H9 (cell line): ENCODE data around the gene NUP35. TPM values are rescaled to one million over a fixed set of nuclear protein-coding genes. Genes with fewer than 3 reads are reported as not detected.

Experiments used
- DNase-seq: peaks from one replicate; pipeline ENCODE4 v3.0.0-alpha.2; 2017
- H2AFZ ChIP-seq: one replicate; pipeline ENCODE4 v1.6.1; 2013; ENCODE audit warnings: mild to moderate bottlenecking, low read length, control low read depth, moderate library complexity
- H2AK5ac ChIP-seq: 2 replicates; pipeline ENCODE4 v1.6.1; 2013; ENCODE audit warnings: low read length, control low read depth, mixed read lengths; ENCODE audit not compliant: insufficient read length
- H2BK120ac ChIP-seq: one replicate; pipeline ENCODE4 v1.6.1; 2013; ENCODE audit warnings: low read depth, mild to moderate bottlenecking, low read length, control low read depth, inconsistent platforms; ENCODE audit not compliant: poor library complexity, severe bottlenecking
- H2BK12ac ChIP-seq: 2 replicates; pipeline ENCODE4 v1.6.1; 2013; ENCODE audit warnings: low read length, control low read depth, mixed read lengths, low read depth; ENCODE audit not compliant: insufficient read length
- H2BK15ac ChIP-seq: 2 replicates; pipeline ENCODE4 v1.6.1; 2013; ENCODE audit warnings: low read depth, low read length, control low read depth
- H2BK20ac ChIP-seq: one replicate; pipeline ENCODE4 v1.6.1; 2013; ENCODE audit warnings: low read depth, mild to moderate bottlenecking, low read length, control low read depth, inconsistent platforms; ENCODE audit not compliant: poor library complexity, severe bottlenecking
- H2BK5ac ChIP-seq: 2 replicates; pipeline ENCODE4 v1.6.1; 2013; ENCODE audit warnings: low read length, control low read depth, mixed read lengths; ENCODE audit not compliant: insufficient read length
- H3K14ac ChIP-seq: 2 replicates; pipeline ENCODE4 v1.6.1; 2013; ENCODE audit warnings: low read length, control low read depth; ENCODE audit not compliant: insufficient read depth
- H3K18ac ChIP-seq: 2 replicates; pipeline ENCODE4 v1.6.1; 2013; ENCODE audit warnings: low read depth, mild to moderate bottlenecking, mixed read lengths, low read length, control low read depth; ENCODE audit not compliant: insufficient read length
- H3K23ac ChIP-seq: 2 replicates; pipeline ENCODE4 v1.6.1; 2013; ENCODE audit warnings: low read length, control low read depth, mixed read lengths, low read depth; ENCODE audit not compliant: insufficient read length
- H3K23me2 ChIP-seq: 2 replicates; pipeline ENCODE4 v1.6.1; 2013; ENCODE audit warnings: low read depth, mild to moderate bottlenecking, mixed read lengths, low read length, control low read depth; ENCODE audit not compliant: insufficient read length, poor library complexity, severe bottlenecking
- H3K27ac ChIP-seq: 2 replicates; pipeline ENCODE4 v1.5.1; 2013; ENCODE audit warnings: low read length, control low read depth, mixed read lengths, low read depth; ENCODE audit not compliant: insufficient read length
- H3K27me3 ChIP-seq: 2 replicates; pipeline ENCODE4 v1.6.1; 2013; ENCODE audit warnings: low read length, control low read depth, inconsistent platforms; ENCODE audit not compliant: insufficient read depth
- H3K4ac ChIP-seq: 2 replicates; pipeline ENCODE4 v1.6.1; 2013; ENCODE audit warnings: low read depth, mild to moderate bottlenecking, control low read depth, inconsistent platforms, low read length, moderate library complexity
- H3K4me1 ChIP-seq: 2 replicates; pipeline ENCODE4 v1.6.1; 2013; ENCODE audit warnings: low read length, control low read depth, inconsistent platforms; ENCODE audit not compliant: insufficient read depth
- H3K4me2 ChIP-seq: 2 replicates; pipeline ENCODE4 v1.6.1; 2013; ENCODE audit warnings: low read length, control low read depth, mixed read lengths; ENCODE audit not compliant: insufficient read length, insufficient read depth
- H3K56ac ChIP-seq: 2 replicates; pipeline ENCODE4 v1.6.1; 2013; ENCODE audit warnings: low read depth, mild to moderate bottlenecking, mixed read lengths, low read length, control low read depth; ENCODE audit not compliant: insufficient read length
- H3K79me1 ChIP-seq: 2 replicates; pipeline ENCODE4 v1.6.1; 2013; ENCODE audit warnings: low read depth, mild to moderate bottlenecking, moderate library complexity, low read length, control low read depth, inconsistent platforms; ENCODE audit not compliant: insufficient read depth, poor library complexity, severe bottlenecking
- H3K79me2 ChIP-seq: 2 replicates; pipeline ENCODE4 v1.6.1; 2013; ENCODE audit warnings: low read length, control low read depth, inconsistent platforms; ENCODE audit not compliant: insufficient read depth
- H3K9ac ChIP-seq: 2 replicates; pipeline ENCODE4 v1.6.1; 2013; ENCODE audit warnings: low read length, control low read depth, mixed read lengths; ENCODE audit not compliant: insufficient read length; ENCODE audit errors: extremely low read depth
- H3K9me3 ChIP-seq: one replicate; pipeline ENCODE4 v1.6.1; 2013; ENCODE audit warnings: low read depth, low read length, inconsistent platforms; ENCODE audit not compliant: control insufficient read depth
- H3T11ph ChIP-seq: one replicate; pipeline ENCODE4 v1.6.1; 2013; ENCODE audit warnings: mild to moderate bottlenecking, low read length, control low read depth, inconsistent platforms
- H4K20me1 ChIP-seq: one replicate; pipeline ENCODE4 v1.6.1; 2013; ENCODE audit not compliant: control insufficient read depth, insufficient read length, insufficient read depth
- H4K5ac ChIP-seq: 2 replicates; pipeline ENCODE4 v1.6.1; 2013; ENCODE audit warnings: low read depth, mild to moderate bottlenecking, mixed read lengths, low read length, control low read depth; ENCODE audit not compliant: insufficient read length
- H4K8ac ChIP-seq: replicated peaks from 2 replicates; pipeline ENCODE4 v1.6.1; 2013; ENCODE audit warnings: low read length, control low read depth, mixed read lengths, low read depth; ENCODE audit not compliant: insufficient read length
- H4K91ac ChIP-seq: 2 replicates; pipeline ENCODE4 v1.6.1; 2013; ENCODE audit warnings: low read depth, mild to moderate bottlenecking, moderate library complexity, mixed read lengths, low read length, control low read depth; ENCODE audit not compliant: insufficient read length
- H3K27ac Mint-ChIP-seq, 3 experiments: 2 replicates in 2 of 3; 3 replicates in 1 of 3; pipeline ENCODE4 v1.8.0; 2020 to 2021; ENCODE audit warnings: mixed read lengths in 3 of 3, mild to moderate bottlenecking in 1 of 3, moderate library complexity in 1 of 3
- H3K27me3 Mint-ChIP-seq: 2 replicates; pipeline ENCODE4 v1.8.0; 2021; ENCODE audit warnings: low read depth, mild to moderate bottlenecking, moderate library complexity, mixed read lengths
- H3K36me3 Mint-ChIP-seq, 3 experiments: 2 replicates in 2 of 3; 3 replicates in 1 of 3; pipeline ENCODE4 v1.8.0; 2020 to 2021; ENCODE audit warnings: low read depth in 3 of 3, mixed read lengths in 3 of 3; ENCODE audit not compliant: insufficient read depth in 1 of 3
- H3K4me1 Mint-ChIP-seq, 2 experiments: 2 replicates each; pipeline ENCODE4 v1.8.0; 2020; ENCODE audit warnings: mixed read lengths in 2 of 2
- H3K4me3 Mint-ChIP-seq, 2 experiments: 2 replicates in 1 of 2; 3 replicates in 1 of 2; pipeline ENCODE4 v1.8.0; 2020 to 2021; ENCODE audit warnings: mild to moderate bottlenecking in 2 of 2, mixed read lengths in 2 of 2, moderate library complexity in 1 of 2
- H3K9me3 Mint-ChIP-seq, 2 experiments: 2 replicates in 1 of 2; 3 replicates in 1 of 2; pipeline ENCODE4 v1.8.0; 2020; ENCODE audit warnings: mild to moderate bottlenecking in 2 of 2, mixed read lengths in 2 of 2, moderate library complexity in 1 of 2
- CTCF ChIP-seq: fragments of 200-600 bp; sonication (generic); conservative IDR thresholded peaks from 3 replicates; pipeline ENCODE4 v1.8.0; 2021; ENCODE audit warnings: antibody characterized with exemption, mild to moderate bottlenecking
- WGBS: extraction: QIAGEN DNeasy Blood & Tissue Kit; methylation state at CpG from one replicate; pipeline ENCODE4 v1.1.7; 2013; ENCODE audit warnings: missing lambda C conversion rate, low lambda C conversion rate, mixed read lengths; ENCODE audit not compliant: insufficient read length; ENCODE audit errors: extremely low coverage; 5-methylcytosine and 5-hydroxymethylcytosine counted together
- total RNA-seq: library from RNA; stranded (reverse); gene quantifications from 2 replicates; pipeline ENCODE4 v1.2.1, GENCODE V29; 2021

NUP35 gene
- total RNA-seq, 1 experiment from 2014 or later: 53.6 TPM

- H3K36me3 Mint-ChIP-seq: peaks cover 61 to 77% (median 73%) of the 10 kb centered on the region in 3 experiments
- H2BK15ac ChIP-seq: no peak overlapping the region
- H3K4me2 ChIP-seq: no peak overlapping the region
- no peak overlapping the region for H2BK12ac ChIP-seq
- no peak overlapping the region for H2AFZ ChIP-seq
- H3K27ac ChIP-seq: no peak overlapping the region
- peaks cover 0 to 5% of the 10 kb centered on the region in 2 experiments; a peak in 1 of 5 replicates for H3K9me3 Mint-ChIP-seq
- H3K79me2 ChIP-seq: peaks cover 4% of the 10 kb centered on the region; the same call in 1 of the 2 replicates
- H3K4me3 Mint-ChIP-seq: no peak overlapping the region
- no peak overlapping the region for H3K18ac ChIP-seq
- no peaks in the 10 kb centered on the region for H3K9me3 ChIP-seq
- H2AK5ac ChIP-seq: no peak overlapping the region
- no peak overlapping the region for H2BK20ac ChIP-seq
- TF ChIP-seq CTCF: no peak
- no peaks in the 10 kb centered on the region for H3K27me3 Mint-ChIP-seq
- no peak overlapping the region for H4K8ac ChIP-seq
- no peak overlapping the region for H4K91ac ChIP-seq
- no peaks in the 10 kb centered on the region for H3K23me2 ChIP-seq
- H3K9ac ChIP-seq: no peak overlapping the region
- no peaks in the 10 kb centered on the region; the same call in 1 of the 2 replicates for H3K4me1 ChIP-seq
- no peak overlapping the region for H2BK5ac ChIP-seq
- no CpG with 5 or more reads among the region's 4 CpGs for WGBS
- H2BK120ac ChIP-seq: no peak overlapping the region
- H4K20me1 ChIP-seq: no peaks in the 10 kb centered on the region
- H3K27ac Mint-ChIP-seq: no peak overlapping the region
- no peak overlapping the region for H3K14ac ChIP-seq
- H4K5ac ChIP-seq: no peak overlapping the region
- no peak overlapping the region for H3T11ph ChIP-seq
- H3K4ac ChIP-seq: no peak overlapping the region
- DNase-seq: no peak
- H3K56ac ChIP-seq: no peak overlapping the region
- H3K79me1 ChIP-seq: no peaks in the 10 kb centered on the region
- no peaks in the 10 kb centered on the region for H3K27me3 ChIP-seq
- H3K23ac ChIP-seq: no peak overlapping the region
- H3K4me1 Mint-ChIP-seq: peaks cover 18 to 19% of the 10 kb centered on the region in 2 experiments
These were observed 38.1 kb downstream of the NUP35 start for GRCh38 chr2:183162362-183162761.
